Measurements from ENCODE around the gene MEF2B. TPM values are rescaled to one million over a fixed set of nuclear protein-coding genes. Genes with fewer than 3 reads are reported as not detected.

MEF2B gene
- total RNA-seq, 1 experiment from 2014 or later, result 1.1 TPM

- no TSS peak for BruUV-seq (replicated peaks)
- intact Hi-C loops (cut with micrococcal nuclease; ENCODE audit: unreplicated experiment), result no loop called here
Observed at GRCh38 chr19:19147344-19147743, 22.7 kb downstream of the MEF2B start.

GRCh38 chr19:19146865-19147264 is 23.2 kb downstream of the MEF2B start:
- intact Hi-C loops (cut with micrococcal nuclease; ENCODE audit: unreplicated experiment), result no loop called here
- in situ Hi-C loops (cut with HindIII; ENCODE audit: low pct_unique_long_range_greater_than_20kb, low sequenced_read_pairs), result no loop called here
- H3K27ac ChIP-seq (ENCODE audit: low read length), result no peak overlapping the region
- DNase-seq (ENCODE audit: low read depth, low spot score) (no peak), ATAC-seq (no peak)
- TF ChIP-seq CTCF (IDR thresholded peaks at IDR 0.05), result no peak
- no peak for TF ChIP-seq REST (IDR thresholded peaks at IDR 0.05; ENCODE audit: insufficient read depth in 1 of 2, low read depth in 2 of 2, low read length in 1 of 2)
- no peak for TF ChIP-seq POLR2AphosphoS5 (IDR thresholded peaks at IDR 0.05; ENCODE audit: low read depth, low read length)
- no peak for TF ChIP-seq SIN3A (IDR thresholded peaks at IDR 0.05; ENCODE audit: borderline replicate concordance, insufficient read depth, low read depth, low read length)
- TF ChIP-seq TCF7L2 (IDR thresholded peaks at IDR 0.05; ENCODE audit: low read depth, low read length), result no peak
- no peaks in the 10 kb centered on the region for H3K27me3 ChIP-seq (ENCODE audit: control insufficient read depth, insufficient read depth, low read length)
- CTCF ChIA-PET, result interaction anchor here (0.5 kb wide), 1 partner anchor 215 kb away, joined by 7 read pairs; no protein-coding TSS in a partner anchor
- no peak overlapping the region for H3K4me3 ChIP-seq (ENCODE audit: low read depth in 2 of 2, low read length in 2 of 2)
- POLR2A ChIA-PET, result no interaction called here
- H3K36me3 ChIP-seq (ENCODE audit: control insufficient read depth, insufficient read depth, low read length), result no peaks in the 10 kb centered on the region
- no TSS peak for BruUV-seq (replicated peaks)
- no peaks in the 10 kb centered on the region for H3K4me1 ChIP-seq (ENCODE audit: control insufficient read depth, insufficient read depth, low read length)
- H3K9me3 ChIP-seq (ENCODE audit: control insufficient read depth, insufficient read depth, low read depth, low read length), result no peaks in the 10 kb centered on the region

More at GRCh38 chr19:19147344-19147743, 22.7 kb downstream of the MEF2B start:
- TF ChIP-seq CTCF (IDR thresholded peaks at IDR 0.05) (no peak), TCF7L2 (IDR thresholded peaks at IDR 0.05; ENCODE audit: low read depth, low read length) (no peak), POLR2AphosphoS5 (IDR thresholded peaks at IDR 0.05; ENCODE audit: low read depth, low read length) (no peak), SIN3A (IDR thresholded peaks at IDR 0.05; ENCODE audit: borderline replicate concordance, insufficient read depth, low read depth, low read length) (no peak), REST (IDR thresholded peaks at IDR 0.05; ENCODE audit: insufficient read depth in 1 of 2, low read depth in 2 of 2, low read length in 1 of 2) (no peak)
- H3K27ac ChIP-seq (ENCODE audit: low read length), result no peak overlapping the region
- H3K4me1 ChIP-seq (ENCODE audit: control insufficient read depth, insufficient read depth, low read length), result no peaks in the 10 kb centered on the region
- H3K4me3 ChIP-seq (ENCODE audit: low read depth in 2 of 2, low read length in 2 of 2), result no peak overlapping the region
- no peaks in the 10 kb centered on the region for H3K27me3 ChIP-seq (ENCODE audit: control insufficient read depth, insufficient read depth, low read length)
- POLR2A ChIA-PET, result no interaction called here
- no peaks in the 10 kb centered on the region for H3K9me3 ChIP-seq (ENCODE audit: control insufficient read depth, insufficient read depth, low read depth, low read length)
- in situ Hi-C loops (cut with HindIII; ENCODE audit: low pct_unique_long_range_greater_than_20kb, low sequenced_read_pairs), result no loop called here
- CTCF ChIA-PET, result interaction anchor here (0.5 kb wide), 1 partner anchor 214 kb away, joined by 7 read pairs; no protein-coding TSS in a partner anchor
- H3K36me3 ChIP-seq (ENCODE audit: control insufficient read depth, insufficient read depth, low read length), result no peaks in the 10 kb centered on the region
- ATAC-seq (no peak), DNase-seq (ENCODE audit: low read depth, low spot score) (no peak)

Data from Panc1 (cell line).